ENCODE results near the gene NAA40. TPM values are rescaled to one million over a fixed set of nuclear protein-coding genes. Genes with fewer than 3 reads are reported as not detected.

The NAA40 gene
- total RNA-seq, 1 donor from 2014 or later, result 10.0 TPM

DNA sequence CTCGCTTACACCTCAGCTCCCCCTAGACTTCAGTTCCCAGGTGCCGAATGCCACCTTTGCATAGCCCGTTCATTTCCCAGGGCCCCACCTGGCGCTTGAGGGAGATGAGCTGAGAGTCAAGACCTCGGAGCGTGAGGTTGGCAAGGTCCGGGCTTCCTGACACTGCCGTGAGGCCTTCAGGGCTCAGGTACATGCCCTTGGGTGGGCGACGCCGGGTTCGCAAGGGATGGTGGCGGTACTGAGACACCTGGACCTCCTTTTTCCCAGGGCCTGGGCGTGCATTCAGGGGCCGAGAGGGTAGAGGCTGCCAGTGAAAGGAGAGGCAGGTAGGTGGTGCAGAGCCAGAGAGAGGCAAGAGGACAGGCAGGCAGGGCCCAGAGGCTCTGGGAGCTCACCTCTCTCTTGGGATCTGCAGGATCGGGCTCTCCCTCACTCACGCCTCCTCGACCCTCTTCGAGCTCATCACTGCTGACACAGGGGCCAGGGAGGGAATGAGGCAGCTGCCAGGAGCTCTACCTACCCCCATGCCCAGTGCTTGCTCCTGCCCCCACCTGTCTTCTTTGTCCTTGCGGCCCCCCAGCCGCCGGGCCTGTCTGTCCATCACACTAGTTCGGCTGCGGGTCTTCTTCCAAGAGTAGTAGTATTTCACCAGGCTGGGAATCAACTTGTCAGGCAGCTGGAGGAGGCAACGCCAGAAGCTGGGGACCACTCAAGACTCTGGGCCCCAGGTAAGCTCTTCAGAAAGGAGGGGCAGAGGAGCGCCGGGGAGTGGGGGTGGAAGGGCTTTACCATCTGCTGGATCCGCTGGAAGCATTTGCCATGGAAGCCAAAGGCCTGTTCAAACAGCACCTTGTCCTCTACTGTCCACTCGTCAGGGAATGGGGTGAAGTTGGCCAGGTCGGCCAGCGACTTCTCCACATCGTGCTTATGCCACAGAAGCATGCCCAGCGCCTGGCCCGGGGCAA lies 24.7 kb upstream of the NAA40 start:
- DNase-seq, result no peak

DNA sequence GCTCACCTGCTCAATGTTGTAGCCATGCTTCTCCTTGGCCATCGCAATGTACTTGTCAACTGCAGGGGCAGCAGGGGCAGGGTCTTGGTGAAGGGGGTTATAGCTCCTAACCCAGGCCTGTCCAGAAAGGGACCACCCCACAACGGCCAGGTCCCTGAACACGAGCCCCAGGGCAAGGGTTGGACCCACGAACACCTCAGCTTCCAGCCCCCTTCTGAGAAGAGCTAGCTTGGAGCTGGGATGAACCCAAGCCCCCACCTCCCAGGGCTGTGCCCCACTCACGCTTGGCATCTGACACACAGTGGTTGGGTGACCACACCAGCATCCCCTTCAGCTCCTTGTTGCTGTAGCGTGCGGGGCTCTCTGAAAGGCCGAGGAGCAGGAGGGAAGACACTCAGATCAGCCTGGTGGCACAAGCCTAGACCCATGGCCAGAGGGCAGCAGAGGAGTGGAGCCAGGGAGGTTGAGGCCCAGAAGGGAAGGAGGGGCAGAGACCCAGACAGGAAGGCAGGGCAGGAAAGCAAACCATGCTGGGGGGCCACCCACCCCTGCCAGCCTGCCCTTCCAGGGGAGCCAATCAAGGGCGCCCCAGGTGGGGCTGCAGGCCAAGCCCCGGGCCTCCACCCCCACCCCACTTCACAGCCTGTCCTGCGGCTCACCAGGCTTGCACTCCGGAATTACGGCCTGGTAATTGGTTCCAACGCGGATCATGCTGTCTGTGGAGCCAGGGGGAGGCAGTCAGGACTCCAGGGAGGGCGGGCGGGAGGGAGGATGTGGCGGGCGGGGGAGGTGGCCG lies 23.7 kb upstream of the NAA40 start:
- no peak for DNase-seq

- peak; percentile 46 for DNase-seq
Observed at GRCh38 chr11:63915961-63916836, 22.6 kb upstream of the NAA40 start.

DNA sequence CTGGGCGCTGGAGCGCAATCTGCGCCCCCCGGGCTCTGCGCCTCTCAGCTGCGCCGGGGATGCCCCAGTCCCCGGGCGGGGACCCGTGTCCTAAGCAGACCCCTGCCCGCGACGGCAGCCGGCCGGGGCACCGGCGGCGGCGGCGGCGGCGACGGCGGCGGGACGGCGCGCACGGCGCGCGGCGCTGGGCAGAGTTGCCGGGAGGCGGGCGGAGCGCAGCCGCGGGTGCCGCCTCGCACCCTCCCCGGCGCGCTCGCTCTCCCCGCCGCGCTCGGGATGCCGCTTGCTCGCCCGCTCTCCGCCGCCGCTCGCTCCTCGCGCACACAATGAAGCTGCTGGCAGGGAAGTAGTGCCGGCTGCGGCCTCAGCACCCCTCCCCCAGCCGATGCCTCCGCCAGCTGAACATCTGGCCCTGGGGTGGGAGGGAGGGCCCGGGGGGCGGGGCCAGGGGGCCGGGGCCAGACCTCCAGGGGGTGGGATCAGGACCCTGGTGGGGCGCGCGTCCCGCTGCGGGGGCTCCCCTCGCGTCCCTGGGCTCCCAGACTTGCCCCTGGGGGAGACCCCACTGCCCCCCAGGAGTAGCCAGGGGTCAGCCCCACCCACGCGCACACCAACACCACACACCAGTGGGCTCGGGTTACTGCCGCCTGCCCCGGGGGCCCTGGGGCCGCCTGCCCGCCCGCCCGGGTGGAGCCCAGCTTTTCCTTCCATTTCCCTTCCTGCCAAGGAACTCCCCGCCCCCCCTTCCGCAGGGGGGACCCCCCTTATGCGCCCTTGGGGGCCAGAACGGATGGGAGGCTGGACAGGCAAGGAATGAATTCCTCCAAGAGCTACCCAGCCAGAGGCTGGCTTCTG lies 21.7 kb upstream of the NAA40 start, which contains the start of gene RCOR2:
Gene RCOR2 (minus strand): TSS at position 328 of the 855 bp plus-strand sequence. CDS start 708 bp downstream, outside the sequence.
- DNase-seq, result peak; percentile 74

DNA sequence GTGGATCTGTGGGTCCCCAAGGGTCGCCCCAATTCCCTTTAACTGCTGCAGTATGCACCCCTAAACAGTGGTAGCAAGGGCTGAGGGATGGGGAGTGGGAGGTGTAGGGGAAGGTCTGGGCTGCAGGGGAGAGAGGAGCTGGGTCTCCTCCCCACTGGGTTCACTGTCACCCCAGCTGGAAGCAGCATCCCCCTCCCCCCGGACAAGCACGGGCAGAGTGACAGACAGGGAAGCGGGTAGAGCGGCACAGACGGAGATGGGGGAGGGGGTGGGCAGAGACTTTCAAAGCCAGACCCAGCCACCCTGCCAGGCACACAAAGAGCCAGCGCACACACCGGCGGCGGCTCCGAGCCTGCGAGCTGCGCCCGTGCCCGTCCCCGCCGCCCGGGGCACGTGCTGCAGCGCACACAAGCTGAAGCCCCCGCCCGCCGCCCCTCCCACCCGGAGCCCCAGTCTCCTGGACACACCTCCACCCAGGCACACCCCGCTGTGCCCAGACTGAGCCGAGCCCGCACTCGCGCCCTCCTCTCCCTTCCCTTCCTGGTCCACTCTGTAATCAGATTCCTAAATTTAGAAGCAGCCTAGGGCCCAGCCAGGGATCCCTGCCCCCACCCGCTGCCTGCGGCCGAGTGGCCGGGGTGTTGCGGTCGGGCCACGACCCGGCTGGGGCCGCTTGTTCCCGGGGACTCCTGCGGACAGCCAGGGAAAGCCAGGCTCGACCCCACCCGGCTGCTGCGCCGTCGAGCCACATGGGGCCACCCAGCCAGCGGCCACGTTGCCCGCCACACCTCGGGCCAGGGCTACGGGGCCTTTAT lies 20.9 kb upstream of the NAA40 start:
- no peak for DNase-seq

GRCh38 chr11:63918507-63919191 lies 20.2 kb upstream of the NAA40 start:
- no peak for DNase-seq

DNA sequence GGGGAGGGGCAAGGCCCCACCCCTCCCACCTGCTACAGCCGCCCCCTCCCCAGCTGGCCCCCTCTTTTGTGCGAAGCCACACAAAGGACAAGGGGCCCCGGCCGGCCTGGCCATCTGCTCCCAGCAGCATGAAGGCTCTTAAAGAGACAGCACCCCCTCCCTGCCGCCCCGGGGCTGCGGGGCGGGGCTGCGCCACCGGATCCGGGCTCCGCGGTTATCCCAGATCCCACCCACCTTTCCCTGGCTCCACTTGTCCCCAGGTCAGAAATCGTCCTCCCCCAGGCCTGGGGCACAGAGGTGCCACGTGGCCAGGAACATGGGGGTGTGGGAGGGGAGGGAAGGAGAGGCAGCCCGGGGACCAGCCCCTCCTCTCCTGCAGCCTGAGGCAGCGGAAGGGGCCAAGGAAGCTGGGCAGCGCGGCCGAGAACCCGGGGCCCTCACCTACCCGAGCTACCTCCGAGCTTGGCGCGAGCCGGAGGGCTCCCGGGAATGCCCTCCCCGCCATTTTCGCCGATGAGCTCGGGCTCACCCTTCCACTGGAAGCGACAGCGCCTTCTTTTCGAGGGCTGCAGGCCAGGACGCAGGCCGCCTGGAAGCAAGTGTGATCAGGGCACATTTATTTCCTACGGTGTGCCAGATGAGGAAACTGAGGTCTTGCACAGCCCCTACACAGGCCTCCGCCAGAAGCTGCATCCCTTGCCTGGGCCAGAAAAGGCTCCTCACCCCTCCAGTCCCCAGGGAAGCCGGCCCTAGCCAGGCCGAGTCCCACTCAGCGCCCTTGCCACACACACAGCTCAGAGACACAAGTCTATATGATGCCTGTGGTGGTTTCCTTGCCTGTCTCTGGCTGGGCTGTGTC lies 19.3 kb upstream of the NAA40 start:
- DNase-seq, result no peak

DNA sequence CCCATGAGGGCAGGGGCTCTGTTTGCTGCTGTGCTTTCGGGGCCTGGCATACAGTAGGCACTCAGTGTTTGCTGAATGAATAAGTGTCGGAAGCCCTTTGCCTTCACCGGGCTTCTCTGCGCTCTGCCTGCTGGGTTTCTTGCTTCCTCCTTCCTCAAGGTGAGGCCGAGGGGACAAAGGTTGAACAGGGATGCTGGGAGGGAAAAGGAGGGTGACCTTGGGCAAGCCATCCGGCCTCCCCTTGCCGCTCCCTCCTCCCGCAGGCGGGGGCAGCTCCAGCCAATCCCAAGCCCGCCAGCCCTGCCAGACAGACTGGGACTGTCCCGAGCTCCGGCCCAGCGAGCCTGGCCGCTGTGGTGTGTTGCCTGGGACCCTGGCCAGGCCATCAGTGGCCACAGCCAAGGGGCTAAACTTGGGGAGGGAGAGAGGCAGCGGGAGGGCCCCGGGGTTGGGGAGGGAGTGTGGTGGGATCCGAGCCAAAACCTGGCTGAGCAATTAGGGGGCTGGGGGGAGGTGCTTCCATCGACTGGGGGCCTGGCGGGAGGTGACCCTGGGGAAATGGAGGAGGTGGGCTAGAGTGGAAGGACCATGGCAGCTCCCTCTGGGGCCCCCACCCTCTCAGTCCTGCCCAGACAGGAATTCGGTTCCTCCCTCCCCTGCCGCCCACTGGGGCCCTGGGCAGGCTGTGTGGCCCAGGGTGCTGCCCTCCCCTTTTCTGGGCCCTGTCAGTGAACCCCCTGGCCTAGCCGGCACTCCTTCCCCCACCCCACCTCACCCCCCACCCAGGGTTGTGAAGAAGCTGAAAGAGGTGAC lies 18.5 kb upstream of the NAA40 start:
- no peak for DNase-seq

- peak; percentile 53 for DNase-seq
Observed at GRCh38 chr11:63920939-63921417, 17.8 kb upstream of the NAA40 start.

- no peak for DNase-seq
Observed at GRCh38 chr11:63922673-63923192, 16.1 kb upstream of the NAA40 start.

DNA sequence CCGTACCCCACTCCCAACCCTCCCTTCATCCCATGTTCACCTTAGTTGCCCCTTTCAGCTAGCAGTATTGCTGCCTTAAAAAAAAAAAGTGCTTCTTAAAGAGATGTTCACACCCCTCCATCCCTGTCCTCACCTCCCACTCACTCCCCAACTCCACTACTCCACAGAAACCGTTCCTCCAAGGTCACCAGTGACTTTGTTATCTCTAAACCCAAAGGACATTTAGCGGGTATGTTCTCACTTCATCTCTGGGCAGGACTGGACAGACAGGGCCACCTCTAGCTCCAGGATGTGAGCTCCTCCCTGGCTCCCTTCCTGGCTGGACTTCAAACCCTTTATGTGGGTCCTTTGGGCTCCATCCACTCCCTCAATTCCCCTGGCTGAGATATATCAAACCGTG lies 15.5 kb upstream of the NAA40 start:
- no peak for DNase-seq

DNA sequence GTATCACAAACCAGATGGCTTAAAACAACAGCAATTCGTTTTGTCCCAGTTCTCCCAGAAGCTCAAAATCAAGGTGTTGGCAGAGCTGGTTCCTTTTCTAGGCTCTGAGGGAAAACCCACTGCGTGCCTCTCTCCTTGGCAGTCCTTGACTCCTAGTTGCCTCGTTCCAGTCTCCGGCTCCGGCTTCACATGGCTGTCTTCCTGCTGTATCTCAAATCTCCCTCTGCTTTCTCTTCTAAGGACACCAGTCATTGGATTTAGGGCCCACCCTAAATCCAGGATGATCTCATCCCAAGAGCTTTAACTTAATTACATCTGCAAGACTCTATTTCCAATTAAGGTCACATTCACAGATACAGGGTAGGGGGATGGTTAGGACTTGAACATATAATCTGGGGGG lies 9.2 kb upstream of the NAA40 start:
- DNase-seq, result no peak

DNA sequence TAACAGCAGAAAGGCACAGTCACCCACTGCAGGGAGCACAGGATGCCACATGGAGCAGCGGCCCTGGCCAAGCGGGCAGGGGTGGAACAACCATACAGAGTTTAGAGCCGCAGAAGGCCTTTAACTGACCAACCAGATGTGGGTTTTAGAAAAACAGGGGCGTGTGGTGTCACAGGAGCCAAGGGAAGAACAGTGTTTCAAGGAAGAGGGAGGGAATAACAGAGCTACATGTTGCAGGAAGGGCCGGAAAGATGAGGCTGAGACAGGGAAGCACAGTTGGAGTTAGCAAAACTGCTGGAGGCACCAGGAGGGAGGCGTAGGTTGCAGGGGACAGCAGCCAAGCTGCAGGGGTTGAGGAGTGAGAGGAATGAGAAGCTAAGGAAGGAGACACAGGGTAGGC lies 7.8 kb upstream of the NAA40 start:
- DNase-seq, result no peak

GRCh38 chr11:63931876-63932275 lies 6.9 kb upstream of the NAA40 start:
- DNase-seq, result no peak

DNA sequence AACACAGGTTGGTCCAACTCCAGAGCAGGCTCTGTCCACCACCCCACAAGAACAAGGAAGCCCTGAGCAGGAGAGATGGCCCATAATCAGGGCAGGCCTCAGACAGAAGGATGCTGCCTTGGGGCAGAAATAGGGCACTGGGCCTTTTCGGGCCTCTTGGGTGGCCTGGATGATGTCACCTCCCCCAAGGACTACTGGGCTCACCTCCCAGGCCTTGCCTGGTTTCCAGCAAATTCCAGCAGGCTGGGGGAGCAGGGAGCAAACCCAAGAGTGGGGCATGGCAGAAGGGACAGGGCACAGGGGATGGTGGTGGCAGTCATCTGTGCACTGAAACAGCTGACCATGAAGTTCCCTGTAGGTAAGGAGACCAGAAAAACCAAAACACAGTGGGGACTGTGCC lies 5.3 kb upstream of the NAA40 start:
- no peak for DNase-seq

GRCh38 chr11:63937713-63938478 lies 906 bp upstream of the NAA40 start:
- no peak for DNase-seq

DNA sequence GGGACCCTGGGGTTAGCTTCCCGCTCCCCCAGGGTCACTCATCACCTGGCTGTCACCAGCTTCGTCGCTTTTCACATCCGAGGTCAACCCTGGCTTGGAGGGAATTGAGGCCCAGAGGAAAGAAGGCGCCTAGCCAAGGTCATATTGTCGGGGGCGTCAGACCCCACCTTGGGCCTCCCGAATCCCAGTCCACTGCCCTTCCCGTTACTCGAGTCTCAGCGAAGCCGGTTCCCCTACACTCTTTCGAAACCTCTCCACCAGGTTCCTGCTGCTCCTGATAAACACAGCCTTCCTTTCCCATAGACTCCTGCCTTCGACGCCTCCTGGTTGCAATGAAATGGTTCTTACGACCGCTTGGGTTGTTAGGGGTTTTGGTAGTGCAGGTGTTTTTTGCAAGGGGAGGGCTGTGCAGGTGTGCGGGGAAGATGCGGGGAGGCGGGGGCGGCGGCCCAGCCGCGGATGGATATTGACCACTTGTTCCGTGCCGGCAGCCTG lies 642 bp downstream of the NAA40 start:
- peak; percentile 41 for DNase-seq
